ENCODE data around the gene WNT7B.

GRCh38 chr22:45890351-45890635, 86.7 kb downstream of the WNT7B start:
- TF ChIP-seq EZH2phosphoT487 (IDR thresholded peaks at IDR 0.05) (no peak), CTCF (IDR thresholded peaks at IDR 0.05) (no peak)

Measured in neural progenitor cell (in vitro differentiated cells).